Measurements from ENCODE around the gene WDFY4.

DNA sequence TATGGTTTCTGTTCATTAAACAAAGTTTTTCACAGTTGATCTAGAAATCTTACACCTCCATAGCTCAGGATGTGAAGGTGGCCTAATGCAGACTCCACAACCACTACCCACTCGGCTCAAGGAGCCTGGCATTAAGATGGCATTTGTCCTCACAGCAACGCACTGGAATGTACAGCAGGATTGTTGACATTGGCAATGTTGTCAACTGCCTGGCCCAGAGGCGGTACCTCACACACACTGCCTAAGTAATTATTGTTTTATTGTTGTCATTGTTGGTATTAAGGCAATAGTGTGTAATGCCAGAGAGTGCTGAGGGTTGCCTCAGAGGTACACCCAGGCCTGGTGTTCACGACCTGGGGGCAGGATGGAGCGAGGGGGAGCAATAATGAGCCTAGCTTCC is 216.6 kb downstream of the WDFY4 start:
- TF ChIP-seq, protein P1, sequence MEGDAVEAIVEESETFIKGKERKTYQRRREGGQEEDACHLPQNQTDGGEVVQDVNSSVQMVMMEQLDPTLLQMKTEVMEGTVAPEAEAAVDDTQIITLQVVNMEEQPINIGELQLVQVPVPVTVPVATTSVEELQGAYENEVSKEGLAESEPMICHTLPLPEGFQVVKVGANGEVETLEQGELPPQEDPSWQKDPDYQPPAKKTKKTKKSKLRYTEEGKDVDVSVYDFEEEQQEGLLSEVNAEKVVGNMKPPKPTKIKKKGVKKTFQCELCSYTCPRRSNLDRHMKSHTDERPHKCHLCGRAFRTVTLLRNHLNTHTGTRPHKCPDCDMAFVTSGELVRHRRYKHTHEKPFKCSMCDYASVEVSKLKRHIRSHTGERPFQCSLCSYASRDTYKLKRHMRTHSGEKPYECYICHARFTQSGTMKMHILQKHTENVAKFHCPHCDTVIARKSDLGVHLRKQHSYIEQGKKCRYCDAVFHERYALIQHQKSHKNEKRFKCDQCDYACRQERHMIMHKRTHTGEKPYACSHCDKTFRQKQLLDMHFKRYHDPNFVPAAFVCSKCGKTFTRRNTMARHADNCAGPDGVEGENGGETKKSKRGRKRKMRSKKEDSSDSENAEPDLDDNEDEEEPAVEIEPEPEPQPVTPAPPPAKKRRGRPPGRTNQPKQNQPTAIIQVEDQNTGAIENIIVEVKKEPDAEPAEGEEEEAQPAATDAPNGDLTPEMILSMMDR (optimal IDR thresholded peaks at IDR 0.05 in 1 of 3, IDR thresholded peaks at IDR 0.05 in 1 of 3, conservative IDR thresholded peaks at IDR 0.05 in 1 of 3; ENCODE audit: extremely low read depth in 1 of 3, insufficient read depth in 2 of 3, low read length in 3 of 3): no peak
- TF ChIP-seq EZH2 (IDR thresholded peaks at IDR 0.05; ENCODE audit: low read length): no peak

Measured in keratinocyte (primary cell).